GM21786 (cell line): Measurements from ENCODE around the gene EPB41L2.

Experiments used
- ATAC-seq: cut with Tn5 transposase; IDR thresholded peaks from one replicate; pipeline ENCODE4 v1.9.1; 2021; ENCODE audit not compliant: unreplicated experiment

EPB41L2 gene

DNA sequence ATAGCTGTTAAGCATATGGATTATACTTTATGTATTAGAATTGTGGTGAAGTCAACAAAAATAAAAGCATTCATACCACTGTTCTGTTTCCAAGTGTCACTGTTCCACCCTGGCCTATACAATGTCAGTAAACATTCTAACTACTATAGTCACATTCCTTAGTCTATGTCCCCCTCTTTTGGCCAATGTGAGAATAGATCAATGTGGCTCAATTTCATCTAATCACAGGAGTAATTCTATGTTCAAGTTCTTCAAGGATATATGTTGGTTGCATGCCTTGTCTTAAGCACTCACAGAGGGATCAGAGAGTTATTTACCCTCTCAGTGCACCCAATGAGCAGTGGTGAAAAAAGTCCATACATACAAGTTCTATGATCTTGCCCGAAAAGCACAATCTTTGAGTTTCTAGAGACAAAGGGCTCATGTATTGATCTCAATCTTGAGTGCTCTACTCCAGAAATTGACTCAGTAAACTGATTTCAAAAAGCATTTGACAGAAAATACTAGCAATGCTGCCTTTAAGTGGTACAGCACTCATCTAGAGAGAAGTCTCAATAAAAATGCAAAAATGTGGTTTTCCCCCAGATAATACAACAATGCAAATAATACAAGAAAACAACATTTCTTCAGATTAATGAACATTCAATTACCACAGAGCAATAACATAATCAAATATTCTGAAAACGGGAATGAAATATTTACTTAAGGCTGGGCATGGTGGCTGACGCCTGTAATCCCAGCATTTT, 219.3 kb downstream of the EPB41L2 start:
- peak; percentile 68 for ATAC-seq

DNA sequence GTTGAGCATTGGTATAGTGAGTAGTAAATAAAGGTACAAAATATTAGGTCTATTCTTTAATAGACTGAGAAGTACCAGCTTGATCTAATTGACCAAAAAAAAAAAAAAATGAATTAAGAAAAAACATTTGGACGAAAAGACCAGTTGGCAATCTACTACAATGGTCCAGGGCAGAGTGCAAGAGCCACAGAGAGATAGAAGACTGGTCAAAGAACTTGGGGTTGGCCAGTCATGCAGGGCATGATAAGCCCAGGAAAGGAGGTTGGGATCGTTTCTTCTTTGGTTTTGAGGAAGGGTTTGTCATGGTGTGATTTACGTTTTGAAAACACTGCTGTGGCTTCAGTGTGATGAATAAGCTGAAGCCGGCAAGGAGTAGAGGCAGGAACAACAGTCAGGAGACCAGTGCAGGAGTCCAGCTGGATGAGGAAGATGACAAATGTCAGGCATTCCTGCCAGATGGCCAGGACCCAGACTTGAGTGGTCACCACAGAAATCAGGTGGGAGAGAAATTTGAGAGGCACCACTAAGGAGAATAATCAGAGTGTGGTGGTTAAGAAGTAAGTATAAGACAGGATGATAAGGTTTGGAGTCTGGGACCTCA, 221.8 kb downstream of the EPB41L2 start:
- ATAC-seq = no peak

- ATAC-seq = no peak
Observed at GRCh38 chr6:130840050-130840449, 223.0 kb downstream of the EPB41L2 start.

- no peak for ATAC-seq
Observed at GRCh38 chr6:130839379-130839778, 223.7 kb downstream of the EPB41L2 start.

- ATAC-seq = no peak
Observed at GRCh38 chr6:130838951-130839350, 224.1 kb downstream of the EPB41L2 start.

DNA sequence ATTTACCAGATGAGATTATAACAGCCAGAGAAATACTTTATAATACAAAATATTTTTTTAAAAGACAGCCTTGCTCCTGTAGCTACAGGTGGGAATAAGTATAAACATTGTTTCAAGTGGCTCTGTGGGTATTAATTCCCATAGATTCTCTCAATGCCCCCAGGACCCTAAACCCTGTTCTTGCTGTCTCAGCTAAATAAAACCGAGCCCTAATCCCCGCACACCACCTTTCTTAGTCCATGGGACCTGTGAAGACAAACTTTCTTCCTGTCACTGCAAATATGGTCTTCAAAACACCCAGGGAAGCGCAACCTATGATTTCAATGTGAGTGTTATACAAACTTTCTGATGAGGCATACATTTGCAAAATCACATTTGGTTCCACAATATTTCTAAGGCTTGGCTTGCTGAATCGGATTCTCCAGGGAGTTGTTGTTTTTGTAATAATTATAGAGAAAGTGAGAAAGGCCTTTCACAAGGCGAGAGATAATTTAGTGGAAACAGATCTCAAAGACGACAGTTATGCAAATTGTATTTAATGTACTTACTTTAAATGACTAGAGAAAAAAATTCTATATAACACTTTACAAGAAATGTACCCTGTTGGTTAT, 224.7 kb downstream of the EPB41L2 start:
- ATAC-seq = no peak

DNA sequence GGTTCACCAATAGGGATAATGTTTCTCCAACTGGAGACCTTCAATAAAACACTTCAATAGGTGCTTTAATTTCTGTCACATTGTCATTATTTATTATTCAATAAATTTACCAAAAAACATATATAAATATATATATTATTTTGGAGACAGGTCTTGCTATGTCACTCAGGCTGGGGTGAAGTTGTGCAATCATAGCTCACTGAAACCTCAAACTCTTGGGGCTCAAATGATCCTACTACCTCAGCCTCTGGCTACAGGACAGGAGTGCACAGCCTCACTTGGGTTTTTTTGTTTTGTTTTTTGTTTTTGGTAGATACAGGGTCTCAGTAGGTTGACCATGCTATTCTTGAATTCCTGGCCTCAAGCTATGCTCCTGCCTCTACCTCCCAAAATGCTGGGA, 226.0 kb downstream of the EPB41L2 start:
- no peak for ATAC-seq

DNA sequence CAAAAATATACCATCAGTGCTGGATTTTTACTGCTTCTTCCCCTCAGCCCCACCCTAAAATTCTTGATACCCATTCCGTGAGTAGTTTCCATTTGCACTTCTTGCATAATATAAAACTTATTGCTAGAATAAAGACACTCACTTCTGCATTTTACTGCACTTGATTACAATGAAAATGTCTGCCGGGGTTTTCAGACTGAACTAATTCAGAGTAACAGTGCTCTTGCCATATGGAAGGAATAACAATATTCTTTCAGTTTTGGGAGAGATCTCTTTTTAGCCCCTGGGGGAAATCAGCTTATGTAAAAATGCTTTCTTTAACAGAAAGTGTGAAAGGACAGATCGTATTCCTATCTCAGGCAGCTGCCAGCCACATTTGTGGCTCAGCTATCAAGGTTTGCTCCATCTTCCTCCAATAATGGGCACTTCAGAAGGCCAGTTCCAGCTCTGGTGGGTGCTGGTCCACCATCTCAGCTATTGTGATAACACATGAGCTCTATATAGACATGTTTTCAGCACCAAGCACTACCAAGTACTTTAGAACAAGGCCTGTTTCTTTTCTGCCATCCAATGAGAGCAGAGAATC, 226.9 kb downstream of the EPB41L2 start:
- no peak for ATAC-seq

- no peak for ATAC-seq
Observed at GRCh38 chr6:130834482-130835251, 228.4 kb downstream of the EPB41L2 start.

- ATAC-seq = no peak
Observed at GRCh38 chr6:130833569-130833968, 229.5 kb downstream of the EPB41L2 start.

DNA sequence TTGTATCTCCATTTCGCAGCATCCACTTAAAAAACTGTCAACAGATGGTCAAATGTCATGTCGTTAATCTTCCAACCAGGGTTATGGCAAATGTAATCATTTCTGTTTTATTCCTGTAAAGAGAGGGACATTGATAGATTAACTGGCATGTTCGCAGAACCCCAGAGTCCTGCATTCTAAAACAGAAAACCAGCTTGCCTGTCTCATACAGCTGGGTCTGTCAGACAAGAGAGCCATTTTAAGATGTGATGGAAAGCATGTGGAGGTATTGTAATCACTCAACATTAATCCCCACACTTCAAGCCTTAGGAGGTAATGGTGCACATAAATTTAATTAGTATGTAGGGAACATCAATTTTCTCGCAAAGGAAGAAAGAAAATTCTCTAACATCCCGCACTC, 231.4 kb downstream of the EPB41L2 start:
- ATAC-seq = no peak

DNA sequence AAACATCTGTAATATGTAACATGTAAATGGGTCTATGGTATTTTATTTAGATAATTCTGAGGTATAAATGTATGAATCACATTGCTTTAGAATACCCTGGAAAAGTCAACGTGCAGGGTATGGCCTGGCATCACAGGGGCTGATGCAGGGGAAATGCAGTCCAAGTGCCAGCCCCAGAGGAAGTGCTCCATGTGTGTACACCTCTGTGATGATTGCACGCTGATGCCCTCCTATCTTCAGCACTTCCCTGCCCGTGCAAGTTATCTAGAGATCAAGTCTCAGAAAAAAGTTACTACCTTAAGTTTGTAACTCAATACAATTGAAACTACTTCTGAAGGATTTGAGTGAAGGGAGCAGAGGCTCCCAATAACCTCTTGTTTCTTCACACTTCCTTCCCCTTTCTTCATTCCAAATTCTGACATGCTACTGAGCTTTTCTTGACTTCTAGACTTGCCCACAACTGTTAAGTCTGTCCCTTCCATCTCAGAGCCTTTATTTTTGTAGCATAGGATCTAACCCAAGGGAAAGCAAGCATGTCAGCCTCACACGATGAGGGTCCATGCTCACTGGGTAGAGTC, 233.6 kb downstream of the EPB41L2 start:
- ATAC-seq = no peak

DNA sequence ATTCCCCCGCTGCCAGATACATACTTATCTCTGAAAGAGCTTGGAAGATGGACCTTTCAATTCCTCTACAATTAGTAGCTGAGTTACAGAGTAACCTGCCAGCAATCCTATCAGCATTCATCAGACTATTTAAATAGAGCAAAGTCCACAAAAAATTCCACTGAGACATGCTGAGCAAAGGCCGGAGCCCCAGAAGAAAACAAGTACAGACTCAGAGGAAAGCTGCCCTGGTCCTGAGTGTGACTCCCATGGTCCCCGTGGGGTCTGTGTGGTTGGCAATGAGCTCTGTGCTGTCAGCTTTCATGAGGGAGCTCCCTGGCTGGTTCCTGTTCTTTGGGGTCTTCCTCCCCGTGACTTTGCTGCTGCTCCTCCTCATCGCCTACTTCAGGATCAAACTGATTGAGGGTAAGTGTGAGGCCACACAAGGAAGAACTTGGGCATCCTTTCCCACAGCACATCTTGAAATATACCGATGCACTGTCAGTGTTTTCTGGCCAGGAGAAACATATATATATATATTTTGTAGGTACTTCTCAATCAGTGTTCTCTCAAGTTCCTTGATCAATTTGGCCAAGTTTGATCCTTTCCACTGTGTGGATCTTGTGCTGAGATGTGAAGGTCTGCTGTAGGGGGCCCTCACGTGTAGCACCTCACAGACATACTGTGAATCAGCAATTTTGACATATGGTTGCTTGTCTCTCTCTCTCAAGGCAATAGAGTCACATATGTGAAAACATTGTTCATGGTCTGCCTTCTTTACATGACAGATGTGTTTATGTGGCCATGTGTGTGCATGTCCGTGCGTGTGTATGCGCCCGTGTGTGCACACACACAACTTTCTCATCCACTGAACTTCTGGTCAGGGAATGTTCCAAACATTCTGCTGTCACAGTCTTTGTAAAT, 235.5 kb downstream of the EPB41L2 start, which contains the start of gene SMLR1:
SMLR1 (plus strand) TSS at position 160 of the 903 bp plus-strand sequence; CDS start at position 168, 8 bp downstream.
- no peak for ATAC-seq

DNA sequence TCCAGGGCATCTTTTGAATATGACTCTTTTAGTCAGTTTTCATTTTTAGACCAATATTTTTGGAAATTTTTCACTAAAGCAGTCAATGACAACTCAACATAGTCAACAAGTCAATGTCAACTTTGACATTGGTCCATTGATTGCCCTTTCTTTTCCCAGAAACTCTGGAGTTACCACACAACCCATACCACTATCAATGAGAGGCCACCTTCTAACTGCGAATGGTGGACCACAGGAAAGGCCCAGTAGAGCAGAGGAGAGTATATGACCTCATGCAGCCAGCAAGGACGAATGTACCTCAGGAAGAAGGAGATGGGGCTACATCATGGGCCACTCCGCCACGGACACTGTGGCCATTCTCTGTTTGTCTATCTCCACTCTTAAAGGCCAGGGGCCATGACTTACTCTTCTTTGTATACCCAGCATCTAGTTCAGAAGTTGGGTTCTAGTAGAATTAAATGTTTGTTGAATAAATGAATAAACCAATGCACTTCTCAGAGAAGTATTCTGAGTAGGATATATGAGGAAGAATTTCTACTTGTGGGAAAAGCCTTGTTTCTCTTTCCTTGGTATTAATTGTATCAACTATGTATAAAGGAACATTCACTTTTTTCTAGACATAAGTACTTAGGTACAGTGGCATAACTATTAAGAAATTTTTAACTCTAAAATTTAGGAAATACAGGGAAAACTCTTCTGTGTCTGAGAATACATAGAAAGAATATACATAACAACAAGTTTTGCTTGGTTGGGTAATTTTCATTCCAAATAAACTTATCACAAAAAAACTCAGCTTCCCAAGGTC, 236.4 kb downstream of the EPB41L2 start:
- ATAC-seq = no peak

GRCh38 chr6:130825772-130826441, 237.1 kb downstream of the EPB41L2 start:
- ATAC-seq = no peak

DNA sequence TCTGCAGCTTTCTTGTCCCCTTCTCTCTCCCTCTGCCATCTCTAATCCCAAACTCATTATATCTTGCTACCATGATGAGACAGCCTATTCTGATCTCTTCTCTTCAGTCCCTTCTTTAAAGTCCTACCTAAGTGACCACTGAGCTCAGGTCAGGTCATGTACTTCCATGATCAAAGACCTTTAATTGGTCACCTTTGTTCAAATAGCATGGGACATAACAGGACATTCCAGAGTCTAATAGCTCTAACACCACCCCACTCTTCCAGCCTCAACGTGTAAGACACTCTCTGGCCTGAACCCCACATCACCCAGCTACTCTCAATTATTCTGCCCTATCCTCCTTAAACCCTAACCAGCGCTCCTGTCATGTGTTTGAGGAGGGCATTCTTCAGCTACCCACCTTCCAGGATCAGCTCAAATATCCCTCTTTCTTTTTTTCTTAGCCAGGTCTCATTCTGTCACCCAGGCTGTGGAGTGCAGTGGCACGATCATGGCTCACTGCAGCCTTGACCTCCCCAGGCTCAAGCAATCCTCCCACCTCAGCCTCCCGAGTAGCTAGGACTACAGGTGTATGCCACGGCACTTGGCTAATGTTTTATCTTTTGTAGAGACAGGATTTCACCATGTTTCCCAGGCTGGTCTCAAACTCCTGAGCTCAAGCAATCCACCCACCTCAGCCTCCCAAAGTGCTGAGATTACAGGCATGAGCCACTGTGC, 237.9 kb downstream of the EPB41L2 start:
- no peak for ATAC-seq

GRCh38 chr6:130822736-130823135, 240.3 kb downstream of the EPB41L2 start:
- no peak for ATAC-seq
